ENCODE data around the gene SMOC1.

DNA sequence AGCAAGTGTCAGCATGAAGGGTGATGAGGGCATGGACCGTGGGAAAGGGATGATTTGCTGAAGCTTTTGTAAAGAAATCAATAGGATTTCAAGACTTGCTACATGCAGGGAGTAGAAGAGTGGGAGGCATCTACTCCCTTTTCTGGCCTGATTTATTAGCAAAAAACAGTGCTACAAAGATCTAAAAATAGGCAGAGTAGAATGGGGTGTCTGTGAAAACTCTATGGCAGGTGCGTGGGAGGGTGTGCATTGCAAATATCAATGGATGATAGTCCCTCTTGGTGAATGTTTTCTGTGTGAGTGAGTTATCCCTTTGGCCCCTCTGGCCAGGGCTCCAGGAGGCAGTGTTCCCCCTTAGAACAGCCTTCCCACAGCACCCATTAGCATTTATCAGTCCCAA is 139.0 kb downstream of the SMOC1 start:
- TF ChIP-seq EZH2phosphoT487 (IDR thresholded peaks at IDR 0.05; ENCODE audit: insufficient read depth, low read depth) (no peak), EZH2 (IDR thresholded peaks at IDR 0.05; ENCODE audit: insufficient read depth, poor library complexity, severe bottlenecking) (no peak)

All from GM23248 (cell line).